SK-N-SH (cell line): ENCODE results near the gene RNASE8. TPM values are rescaled to one million over a fixed set of nuclear protein-coding genes. Genes with fewer than 3 reads are reported as not detected.

Experiments
- CTCF ChIA-PET: fragments of 300-600, 350-600 bp; formaldehyde crosslinking; extraction: SDS; loops from one replicate; lab custom pipeline; 2021; lab: Yijun Ruan, JAX
- POLR2A ChIA-PET: fragments of 350-600 bp; sonication (Branson Sonifier 250); formaldehyde crosslinking; extraction: SDS; loops from one replicate; lab custom pipeline; 2020; ENCODE audit warnings: antibody characterized with exemption, inconsistent platforms; lab: Yijun Ruan, JAX
- DNase-seq: peaks from one replicate; pipeline ENCODE4 v3.0.0; 2012
- H2AFZ ChIP-seq: fragments of 200-600 bp; sonication (generic); 2 replicates; pipeline ENCODE4 v1.8.1; 2016; ENCODE audit warnings: antibody characterized with exemption, mild to moderate bottlenecking, low read depth
- H3F3A ChIP-seq: fragments of 200-600 bp; sonication (generic); replicated peaks from 2 replicates; pipeline ENCODE3; 2016; ENCODE audit warnings: antibody characterized with exemption, mild to moderate bottlenecking; ENCODE audit not compliant: insufficient read depth
- H3K27ac ChIP-seq, 2 experiments: fragments of 200-500 bp in 1 of 2; fragments of 200-600 bp in 1 of 2; sonication (Bioruptor generic) in 1 of 2; sonication (generic), shearing (Covaris generic) in 1 of 2; 2 replicates each; pipeline versions ENCODE4 v1.5.1 to v1.6.1; 2014 to 2016; ENCODE audit warnings: low read depth in 2 of 2, inconsistent platforms in 1 of 2, low read length in 1 of 2, mild to moderate bottlenecking in 1 of 2, mixed read lengths in 1 of 2
- H3K27me3 ChIP-seq: fragments of 200-600 bp; sonication (generic), shearing (Covaris generic); 2 replicates; pipeline ENCODE4 v1.6.1; 2016; ENCODE audit warnings: mixed run types; ENCODE audit not compliant: insufficient read depth
- H3K36me3 ChIP-seq, 2 experiments: fragments of 200-500 bp in 1 of 2; fragments of 200-600 bp in 1 of 2; sonication (Bioruptor generic) in 1 of 2; sonication (generic) in 1 of 2; replicated peaks in 1 of 2; 2 replicates each; pipeline versions ENCODE3 to v1.5.1; 2014 to 2016; ENCODE audit warnings: low read length in 1 of 2, mild to moderate bottlenecking in 1 of 2; ENCODE audit not compliant: insufficient read depth in 2 of 2, control insufficient read depth in 1 of 2
- H3K4me1 ChIP-seq, 2 experiments: fragments of 200-500 bp in 1 of 2; fragments of 200-600 bp in 1 of 2; sonication (Bioruptor generic) in 1 of 2; sonication (generic), shearing (Covaris generic) in 1 of 2; 2 replicates each; pipeline versions ENCODE4 v1.5.1 to v1.6.1; 2014 to 2016; ENCODE audit warnings: low read depth in 1 of 2, low read length in 1 of 2, mixed run types in 1 of 2; ENCODE audit not compliant: insufficient read depth in 2 of 2, control insufficient read depth in 1 of 2
- H3K4me2 ChIP-seq: fragments of 200-600 bp; sonication (generic), shearing (Covaris generic); 2 replicates; pipeline ENCODE4 v1.6.1; 2017; ENCODE audit warnings: mixed run types
- H3K4me3 ChIP-seq, 2 experiments: fragments of 200-500 bp in 1 of 2; fragments of 200-600 bp in 1 of 2; sonication (Bioruptor generic) in 1 of 2; sonication (generic), shearing (Covaris generic) in 1 of 2; 2 replicates each; pipeline versions ENCODE4 v1.5.1 to v1.8.1; 2014 to 2016; ENCODE audit warnings: low read depth in 2 of 2, inconsistent platforms in 1 of 2, low read length in 1 of 2, mild to moderate bottlenecking in 1 of 2, mixed read lengths in 1 of 2, moderate library complexity in 1 of 2
- H3K79me2 ChIP-seq: fragments of 200-600 bp; sonication (generic); 2 replicates; pipeline ENCODE4 v1.8.1; 2017; ENCODE audit warnings: mild to moderate bottlenecking; ENCODE audit not compliant: insufficient read depth
- H3K9ac ChIP-seq: fragments of 200-600 bp; sonication (generic); 2 replicates; pipeline ENCODE4 v1.6.1; 2017; ENCODE audit warnings: mixed run types
- H3K9me2 ChIP-seq: fragments of 200-600 bp; sonication (generic); 2 replicates; pipeline ENCODE4 v1.6.1; 2017; ENCODE audit warnings: mixed run types
- H3K9me3 ChIP-seq: fragments of 200-600 bp; sonication (generic); 2 replicates; pipeline ENCODE4 v1.6.1; 2017; ENCODE audit warnings: mixed run types, mild to moderate bottlenecking, moderate library complexity
- H4K20me1 ChIP-seq: fragments of 200-600 bp; sonication (generic); 2 replicates; pipeline ENCODE4 v1.6.1; 2017; ENCODE audit warnings: mild to moderate bottlenecking, mixed run types; ENCODE audit not compliant: insufficient read depth
- CHD2 ChIP-seq: fragments of 150-350 bp; IDR thresholded peaks from 2 replicates; pipeline ENCODE4 v1.6.1; 2018; ENCODE audit warnings: low read length; ENCODE audit not compliant: partially characterized antibody
- CTCF ChIP-seq: fragments of 200-600 bp; sonication (generic); IDR thresholded peaks from 2 replicates; pipeline ENCODE4 v1.6.1; 2017; ENCODE audit warnings: antibody characterized with exemption, mild to moderate bottlenecking, moderate library complexity
- EZH2phosphoT487 ChIP-seq: fragments of 200-600 bp; sonication (generic); IDR thresholded peaks from 2 replicates; pipeline ENCODE4 v1.6.1; 2017; ENCODE audit warnings: low read depth, mixed run types, mild to moderate bottlenecking, antibody characterized with exemption, moderate library complexity, borderline replicate concordance
- FOSL2 ChIP-seq: IDR thresholded peaks from 2 replicates; pipeline ENCODE4 v1.4.0; 2012; ENCODE audit warnings: low read depth, mild to moderate bottlenecking, moderate library complexity, borderline replicate concordance
- FOXJ3 ChIP-seq: sonication (generic); formaldehyde crosslinking; IDR thresholded peaks from 2 replicates; pipeline ENCODE4 v1.5.1; 2020; ENCODE audit warnings: mild to moderate bottlenecking, missing genetic modification reagents
- FOXM1 ChIP-seq: IDR thresholded peaks from 2 replicates; pipeline ENCODE4 v1.4.0; 2012; ENCODE audit warnings: low read depth, mild to moderate bottlenecking
- GATA2 ChIP-seq: sonication (generic); formaldehyde crosslinking; IDR thresholded peaks from 2 replicates; pipeline ENCODE4 v1.5.0; 2020; ENCODE audit warnings: mild to moderate bottlenecking, missing genetic modification reagents
- MAX ChIP-seq: IDR thresholded peaks from 2 replicates; pipeline ENCODE4 v1.4.0; 2012; ENCODE audit warnings: low read depth
- MEF2A ChIP-seq: IDR thresholded peaks from 2 replicates; pipeline ENCODE4 v1.4.0; 2012; ENCODE audit warnings: low read depth, borderline replicate concordance
- PBX3 ChIP-seq: IDR thresholded peaks from 2 replicates; pipeline ENCODE4; 2012
- REST ChIP-seq: IDR thresholded peaks from 2 replicates; pipeline ENCODE4 v1.6.1; 2012; ENCODE audit warnings: mild to moderate bottlenecking, low read depth, low read length, moderate library complexity
- SIN3A ChIP-seq: IDR thresholded peaks from 2 replicates; pipeline ENCODE4 v1.6.1; 2012; ENCODE audit warnings: low read depth, mild to moderate bottlenecking, low read length, moderate library complexity, borderline replicate concordance
- TAF1 ChIP-seq: IDR thresholded peaks from 2 replicates; pipeline ENCODE4 v1.6.1; 2012; ENCODE audit warnings: low read depth, mild to moderate bottlenecking, low read length, moderate library complexity, borderline replicate concordance
- TCF12 ChIP-seq: IDR thresholded peaks from 2 replicates; pipeline ENCODE4 v1.4.0; 2012
- YY1 ChIP-seq: IDR thresholded peaks from 2 replicates; pipeline ENCODE4 v1.4.0; 2012; ENCODE audit warnings: low read depth, mild to moderate bottlenecking
- ZBTB33 ChIP-seq: IDR thresholded peaks from 2 replicates; pipeline ENCODE4 v1.4.0; 2012; ENCODE audit warnings: low read depth, borderline replicate concordance
- WGBS: methylation state at CpG from one replicate; pipeline ENCODE4 v1.1.6; 2017; ENCODE audit warnings: low lambda C conversion rate; 5-methylcytosine and 5-hydroxymethylcytosine counted together
- polyA plus RNA-seq, 3 experiments: library from polyadenylated mRNA; depleted of rRNA; stranded (reverse); fragments of >200 nt; gene quantifications; 2 replicates each; pipeline ENCODE4 v1.2.3, GENCODE V29; 2012

Gene RNASE8
- polyA plus RNA-seq, 1 of the 3 experiments (the other 2 are of a cell fraction): not detected

- no peak for DNase-seq
- WGBS: 90% methylated on average over 5 of the region's 5 CpGs
- H3K9me2 ChIP-seq: no peaks in the 10 kb centered on the region
- TF ChIP-seq EZH2phosphoT487: no peak
- TF ChIP-seq MEF2A: no peak
- TF ChIP-seq FOSL2: no peak
- TF ChIP-seq SIN3A: no peak
- TF ChIP-seq PBX3: no peak
- TF ChIP-seq YY1: no peak
- POLR2A ChIA-PET: no interaction called here
- CTCF ChIA-PET: interaction anchor here (1.3 to 18.2 kb wide), 5 partner anchors 8 to 79 kb away, joined by 6 to 555 read pairs (median 36); partner anchors contain the start of genes RNASE7, TMEM253 and ZNF219
- H4K20me1 ChIP-seq: no peaks in the 10 kb centered on the region
- no peaks in the 10 kb centered on the region for H3K79me2 ChIP-seq
- no peaks in the 10 kb centered on the region for H3F3A ChIP-seq
- no peaks in the 10 kb centered on the region for H3K9me3 ChIP-seq
- H3K27me3 ChIP-seq: no peaks in the 10 kb centered on the region
- H2AFZ ChIP-seq: no peak overlapping the region
- H3K4me1 ChIP-seq: peaks cover 0 to 10% of the 10 kb centered on the region in 2 experiments; a peak in 1 of 4 replicates
- no peak overlapping the region for H3K4me2 ChIP-seq
- H3K9ac ChIP-seq: no peak overlapping the region
- H3K4me3 ChIP-seq: no peak overlapping the region
- H3K36me3 ChIP-seq: no peaks in the 10 kb centered on the region
- no peak overlapping the region for H3K27ac ChIP-seq
These were observed 34.9 kb upstream of the RNASE8 start for GRCh38 chr14:21022686-21023085.

- POLR2A ChIA-PET: interaction anchor here (2.1 kb wide), 1 partner anchor 8 kb away, joined by 11 read pairs; no protein-coding TSS in a partner anchor
- Histone ChIP-seq H3K4me2 (no peak overlapping the region), H3F3A (no peaks in the 10 kb centered on the region), H3K9me3 (no peaks in the 10 kb centered on the region), H3K27me3 (no peaks in the 10 kb centered on the region), H3K9me2 (no peaks in the 10 kb centered on the region), H3K4me3 (no peak overlapping the region), H2AFZ (no peak overlapping the region), H3K36me3 (no peaks in the 10 kb centered on the region), H3K9ac (no peak overlapping the region), H3K79me2 (no peaks in the 10 kb centered on the region), H4K20me1 (no peaks in the 10 kb centered on the region), H3K4me1 (peaks cover 0 to 10% of the 10 kb centered on the region in 2 experiments; a peak in 1 of 4 replicates), H3K27ac (no peak overlapping the region)
- no peak for DNase-seq
- CTCF ChIA-PET: interaction anchor here (1.3 to 18.2 kb wide), 5 partner anchors 8 to 78 kb away, joined by 6 to 555 read pairs (median 36); partner anchors contain the start of genes RNASE7, TMEM253 and ZNF219
- WGBS: 91% methylated on average over 7 of the region's 7 CpGs
- TF ChIP-seq CTCF (no peak), PBX3 (no peak), TAF1 (no peak), FOXJ3 (CRISPR knock-in tag) (no peak), GATA2 (CRISPR knock-in tag) (no peak), MAX (no peak), CHD2 (no peak), ZBTB33 (no peak), FOXM1 (no peak), TCF12 (no peak), REST (no peak)
These were observed 34.4 kb upstream of the RNASE8 start for GRCh38 chr14:21023174-21023573.
